Stimulated activated CD4-positive, alpha-beta T cell treated with anti-CD3 and anti-CD28 coated beads, Interleukin-1b, Interleukin-23, amount 100 ng/mL, for 1 hour (primary cell): ENCODE results near the gene APOE.
A peak's percentile ranks its signal among the peaks of the same experiment; 100 is the strongest.
"Not testable (repeated sequence)": the region's sequence is repeated elsewhere in the genome, so short reads cannot be mapped to it uniquely, and the experiment has no call there.

Experiments
- DNase-seq, 2 donors: peaks; one replicate each; pipeline ENCODE4 v3.0.0-alpha.2; 2020; ENCODE audit warnings: low read depth in 2 of 2

Gene APOE

GRCh38 chr19:44909775-44910174, 4.2 kb downstream of the APOE start:
- no peak for DNase-seq

DNA sequence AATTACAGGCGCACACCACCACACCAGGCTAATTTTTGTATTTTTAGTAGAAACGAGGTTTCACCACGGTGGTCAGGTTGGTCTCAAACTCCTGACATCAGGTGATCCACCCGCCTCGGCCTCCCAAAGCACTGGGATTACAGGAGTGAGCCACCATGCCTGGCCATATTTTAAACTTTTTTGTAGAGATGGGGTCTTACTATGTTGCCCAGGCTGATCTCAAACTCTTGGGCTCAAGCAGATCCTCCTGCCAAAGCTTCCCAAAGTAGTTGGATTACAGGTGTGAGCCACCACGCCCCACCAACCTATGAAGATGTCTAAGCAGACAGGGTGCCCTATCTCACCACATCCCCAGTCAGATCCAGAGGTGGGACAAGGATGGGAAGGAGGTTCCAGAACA, 6.3 kb downstream of the APOE start:
- DNase-seq, result not testable (repeated sequence)

GRCh38 chr19:44912854-44913253, 7.3 kb downstream of the APOE start:
- no peak for DNase-seq

DNA sequence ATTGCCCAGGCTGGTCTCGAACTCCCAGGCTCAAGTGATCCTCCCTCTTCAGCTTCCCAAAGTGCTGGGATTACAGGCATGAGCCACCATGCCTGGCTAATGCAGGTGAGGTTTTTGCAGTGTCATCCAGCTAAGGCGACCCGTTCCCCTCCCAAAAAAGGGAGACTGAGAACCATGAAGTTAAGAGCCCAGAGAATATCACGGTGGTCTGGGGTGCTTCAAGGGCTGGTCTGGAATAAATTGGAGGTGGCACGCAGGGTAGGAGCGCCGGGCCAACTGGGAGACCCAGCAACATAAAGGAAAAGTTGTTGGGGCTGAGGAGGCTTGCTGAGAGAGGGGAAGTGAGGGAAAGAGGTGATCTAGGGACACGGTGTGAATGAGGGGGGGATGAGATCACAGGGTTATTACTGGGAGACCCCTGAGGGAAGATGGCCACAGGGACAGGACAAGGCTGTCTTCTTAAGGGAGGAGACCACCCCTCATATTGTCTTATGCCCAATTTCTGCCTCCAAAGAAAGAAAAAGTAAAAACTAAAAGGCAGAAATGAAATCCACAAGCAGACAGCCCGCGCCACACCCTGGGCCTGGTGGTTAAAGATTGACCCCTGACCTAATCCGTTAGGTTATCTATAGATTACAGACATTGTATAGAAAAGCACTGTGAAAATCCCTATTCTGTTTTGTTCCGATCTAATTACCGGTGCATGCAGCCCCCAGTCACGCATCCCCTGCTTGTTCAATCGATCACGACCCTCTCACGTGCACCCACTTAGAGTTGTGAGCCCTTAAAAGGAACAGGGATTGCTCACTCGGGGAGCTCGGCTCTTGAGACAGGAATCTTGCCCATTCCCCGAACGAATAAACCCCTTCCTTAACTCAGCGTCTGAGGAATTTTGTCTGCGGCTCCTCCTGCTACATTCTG, 8.2 kb downstream of the APOE start:
- DNase-seq, result not testable (repeated sequence)

GRCh38 chr19:44914433-44915206, 9.0 kb downstream of the APOE start, which contains the start of gene APOC1:
APOC1 (plus strand) TSS chr19:44914608; CDS start chr19:44914892, 284 bp downstream.
- DNase-seq, result peak; percentile 26 to 45

GRCh38 chr19:44924243-44924725, 18.7 kb downstream of the APOE start:
- DNase-seq, result no peak

DNA sequence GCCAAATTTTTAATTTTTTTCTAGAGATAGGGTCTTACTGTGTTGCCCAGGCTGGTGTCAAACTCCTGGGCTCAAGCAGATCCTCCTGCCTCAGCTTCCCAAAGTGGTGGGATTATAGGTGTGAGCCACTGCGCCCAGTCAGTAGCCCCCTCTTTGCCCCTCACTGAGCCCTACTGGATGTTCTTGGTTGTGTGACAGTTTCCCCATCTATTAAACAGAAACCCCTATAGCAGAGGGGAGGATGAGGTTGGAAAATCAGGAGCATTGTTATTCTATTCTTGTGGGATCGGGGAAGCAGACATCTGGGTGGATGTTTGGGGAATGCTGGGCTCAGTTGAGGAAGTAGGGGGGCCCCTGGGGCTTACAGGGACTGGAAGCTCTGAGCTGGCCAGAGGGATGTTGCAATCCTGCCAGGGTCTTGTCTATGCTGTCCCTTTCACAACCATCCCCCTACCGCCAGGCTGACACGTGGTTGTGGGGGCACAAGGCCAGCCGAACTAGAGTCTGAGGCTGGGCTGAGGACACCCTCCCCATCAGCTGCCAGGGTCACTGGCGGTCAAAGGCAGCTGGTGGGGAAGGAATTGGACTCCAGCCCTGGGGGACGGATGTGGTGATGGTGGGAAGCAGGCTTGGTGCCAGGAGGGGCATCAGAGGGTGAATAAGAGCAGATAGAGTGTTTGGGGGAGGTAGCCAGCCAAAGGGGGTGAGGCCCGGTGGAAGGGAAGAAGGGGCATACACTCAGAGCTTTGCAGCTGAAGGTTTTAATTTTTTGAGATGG, 19.7 kb downstream of the APOE start:
- no peak for DNase-seq

DNA sequence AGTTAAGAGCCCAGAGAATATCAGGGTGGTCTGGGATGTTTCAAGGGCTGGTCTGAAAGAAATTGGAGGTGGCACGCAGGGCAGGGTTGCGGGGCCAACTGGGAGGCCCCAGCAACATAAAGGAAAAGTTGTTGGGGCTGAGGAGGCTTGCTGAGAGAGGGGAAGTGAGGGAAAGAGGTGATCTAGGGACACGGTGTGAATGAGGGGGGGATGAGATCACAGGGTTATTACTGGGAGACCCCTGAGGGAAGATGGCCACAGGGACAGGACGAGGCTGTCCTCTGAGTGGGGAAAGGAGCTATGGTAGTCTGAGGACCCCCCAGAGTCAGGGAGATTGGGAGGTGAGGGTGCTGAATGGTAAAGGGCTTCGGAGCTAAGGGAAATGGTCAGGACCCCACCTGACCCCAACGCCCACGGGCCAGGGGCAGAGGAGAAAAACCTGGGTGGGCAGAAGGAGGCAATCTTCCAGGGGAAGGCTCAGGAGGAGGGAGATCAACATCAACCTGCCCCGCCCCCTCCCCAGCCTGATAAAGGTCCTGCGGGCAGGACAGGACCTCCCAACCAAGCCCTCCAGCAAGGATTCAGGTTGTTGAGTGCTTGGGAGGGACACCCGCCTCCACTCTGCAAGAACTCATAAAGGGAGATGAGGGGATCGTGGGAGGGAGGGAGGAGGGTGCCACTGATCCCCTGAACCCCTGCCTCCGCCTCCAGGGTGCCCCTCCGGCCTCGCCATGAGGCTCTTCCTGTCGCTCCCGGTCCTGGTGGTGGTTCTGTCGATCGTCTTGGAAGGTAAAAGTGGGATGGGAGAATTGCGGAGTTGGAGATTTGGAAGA, 20.9 kb downstream of the APOE start:
- DNase-seq, result not testable (repeated sequence)

GRCh38 chr19:44927746-44928145, 22.1 kb downstream of the APOE start:
- DNase-seq, result no peak

DNA sequence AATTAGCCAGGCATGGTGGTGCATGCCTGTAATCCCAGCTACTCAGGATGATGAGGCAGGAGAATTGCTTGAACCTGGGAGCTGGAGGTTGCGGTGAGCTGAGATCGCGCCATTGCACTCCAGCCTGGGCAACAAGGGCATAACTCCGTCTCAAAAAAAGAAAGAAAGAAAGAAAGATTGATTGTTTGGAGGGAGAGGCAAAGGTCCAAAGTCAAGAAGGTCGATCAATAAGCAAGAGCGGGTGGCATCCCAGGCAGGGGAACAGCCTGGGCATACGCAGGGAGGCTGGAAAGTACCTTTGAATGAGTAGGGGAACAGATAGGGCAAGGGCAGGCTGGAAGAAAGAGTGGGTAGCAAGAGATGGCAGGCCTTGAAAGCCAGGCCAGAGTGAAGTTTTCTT, 24.5 kb downstream of the APOE start:
- DNase-seq, result no peak

- DNase-seq, result no peak
Measured at GRCh38 chr19:44931541-44931940, 25.9 kb downstream of the APOE start.

GRCh38 chr19:44939668-44940067, 34.1 kb downstream of the APOE start:
- no peak for DNase-seq

DNA sequence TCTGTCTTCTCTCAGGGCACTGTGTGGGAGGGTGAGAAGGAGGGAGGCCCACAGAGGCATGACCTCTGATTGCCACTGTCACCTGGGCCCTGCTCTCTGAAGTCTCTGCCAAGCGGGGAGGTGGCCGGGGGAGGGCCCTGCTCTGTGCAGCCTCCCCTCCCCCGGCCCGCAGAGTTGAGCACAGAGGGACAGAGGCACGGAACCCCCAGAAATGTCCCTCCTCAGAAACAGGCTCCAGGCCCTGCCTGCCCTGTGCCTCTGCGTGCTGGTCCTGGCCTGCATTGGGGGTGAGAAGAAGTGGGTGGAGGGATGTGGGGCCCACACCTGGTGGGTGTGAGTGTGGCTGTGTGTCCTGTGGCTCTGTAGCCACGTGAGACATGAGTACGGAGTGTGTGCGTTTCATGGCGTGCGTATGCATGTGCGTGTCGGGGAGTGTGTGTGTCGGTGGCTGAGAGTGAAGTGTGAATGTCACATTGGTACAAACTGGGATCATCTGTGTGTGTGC, 36.5 kb downstream of the APOE start, which contains the start of gene APOC4:
Gene APOC4 (plus strand): TSS at position 171 of the 505 bp plus-strand sequence. CDS start 41 bp downstream, at position 212.
- DNase-seq, result no peak

DNA sequence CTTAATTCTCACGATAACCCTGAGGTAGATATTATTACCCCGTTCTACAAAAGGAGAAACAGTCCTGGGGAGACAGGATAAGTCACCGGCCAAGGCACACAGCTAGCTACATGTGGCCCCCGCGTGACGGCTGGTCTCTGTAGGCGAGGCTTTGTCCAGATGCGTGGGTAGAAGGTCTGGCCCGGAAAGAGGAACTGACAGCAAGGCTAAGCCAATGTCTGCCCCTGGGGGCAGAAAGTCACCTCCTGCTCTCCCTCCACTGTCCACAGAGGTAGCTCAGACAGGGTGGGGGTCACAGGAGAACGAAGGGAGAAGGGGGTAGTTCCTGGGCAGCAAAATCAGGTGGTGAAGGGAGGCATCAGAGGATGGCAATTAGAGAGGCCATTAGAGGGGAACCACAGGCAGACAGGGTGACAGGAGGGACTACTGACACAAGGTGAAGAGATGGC, 38.2 kb downstream of the APOE start:
- DNase-seq, result no peak

- DNase-seq, result no peak
Measured at GRCh38 chr19:44947041-44947581, 41.5 kb downstream of the APOE start.

DNA sequence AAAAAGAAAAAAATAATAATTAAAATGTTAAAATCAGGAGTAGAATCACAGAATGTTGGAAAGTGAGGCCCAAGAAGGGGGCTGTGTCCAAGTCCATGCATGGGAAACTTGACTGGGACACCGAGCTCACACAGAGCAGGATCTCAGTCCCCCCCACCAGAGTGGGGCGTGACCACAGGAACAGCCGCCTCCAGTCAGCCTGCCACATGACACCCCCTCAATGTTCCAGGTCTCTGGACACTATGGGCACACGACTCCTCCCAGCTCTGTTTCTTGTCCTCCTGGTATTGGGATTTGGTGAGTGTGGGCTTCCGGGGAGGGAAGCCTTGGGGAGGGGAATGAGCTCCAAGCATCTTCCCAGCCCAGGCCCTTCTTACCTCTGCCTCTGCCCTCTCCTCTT, 42.6 kb downstream of the APOE start:
- DNase-seq, result no peak

- no peak for DNase-seq
Measured at GRCh38 chr19:44948763-44949374, 43.3 kb downstream of the APOE start.

DNA sequence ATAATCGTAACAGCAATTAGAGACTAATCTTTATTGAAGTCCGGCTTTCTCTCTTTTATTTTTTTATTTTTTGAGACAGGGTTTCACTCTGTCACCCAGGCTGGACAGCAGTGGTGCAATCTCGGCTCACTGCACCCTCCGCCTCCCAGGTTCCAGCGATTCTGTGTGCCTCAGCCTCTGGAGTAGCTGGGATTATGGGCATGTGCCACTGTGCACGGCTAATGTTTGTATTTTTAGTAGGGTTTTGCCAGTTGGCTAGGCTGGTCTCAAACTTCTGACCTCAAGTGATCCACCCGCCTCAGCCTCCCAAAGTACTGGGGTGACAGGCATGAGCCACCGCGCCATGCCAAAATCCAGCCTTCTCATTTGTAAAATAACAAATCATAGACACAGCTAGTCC, 44.0 kb downstream of the APOE start:
- DNase-seq, result no peak
